ENCODE measurements around the gene HERC3. TPM values are rescaled to one million over a fixed set of nuclear protein-coding genes. Genes with fewer than 3 reads are reported as not detected.

Gene HERC3
- total RNA-seq, 3 donors from 2014 or later, result 49.1 to 51.6 (median 50.6) TPM

DNA sequence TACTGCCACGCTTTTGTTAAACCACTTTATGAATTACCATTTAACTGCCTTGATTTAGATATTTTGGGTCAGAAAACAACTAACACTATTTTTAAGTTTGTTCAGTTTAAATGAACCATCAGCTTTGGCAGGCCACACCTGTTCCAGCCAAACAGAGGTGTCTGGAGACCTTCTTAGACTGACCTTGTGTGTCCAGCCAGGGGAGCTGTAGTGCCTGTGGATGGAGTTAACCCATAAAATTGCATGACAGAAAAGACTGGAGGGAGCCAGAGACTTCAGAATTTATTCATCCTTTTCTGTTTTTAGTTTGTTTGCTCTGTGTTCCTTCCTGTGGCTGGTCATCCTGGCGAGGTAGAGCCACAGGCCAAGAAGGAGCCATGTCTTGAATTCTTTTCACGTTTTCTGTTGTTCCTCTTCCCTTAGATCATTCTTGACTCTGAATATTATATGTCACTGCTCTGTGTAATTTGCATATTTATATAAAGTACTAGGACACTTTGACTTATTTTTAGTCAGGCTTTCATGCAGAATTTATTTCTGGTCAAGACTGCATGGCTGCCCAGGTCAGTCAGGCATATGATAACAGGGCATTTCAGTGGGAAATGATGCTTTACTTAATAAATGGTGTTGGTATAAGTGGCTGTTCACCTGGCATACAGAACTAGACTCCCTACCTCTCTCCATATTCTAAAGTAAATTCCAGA, 26.7 kb downstream of the HERC3 start:
- H3K4me3 ChIP-seq, result no peak overlapping the region
- no peaks in the 10 kb centered on the region for H3K36me3 ChIP-seq (ENCODE audit: low read depth)
- no peak for TF ChIP-seq CTCF (IDR thresholded peaks at IDR 0.05)
- no peak for DNase-seq
- intact Hi-C loops (cut with DNase I, micrococcal nuclease), result no loop called here
- H3K4me1 ChIP-seq (ENCODE audit: low read depth), result no peaks in the 10 kb centered on the region
- no peak for ATAC-seq
- peaks cover under 1% of the 10 kb centered on the region for H3K9me3 ChIP-seq

DNA sequence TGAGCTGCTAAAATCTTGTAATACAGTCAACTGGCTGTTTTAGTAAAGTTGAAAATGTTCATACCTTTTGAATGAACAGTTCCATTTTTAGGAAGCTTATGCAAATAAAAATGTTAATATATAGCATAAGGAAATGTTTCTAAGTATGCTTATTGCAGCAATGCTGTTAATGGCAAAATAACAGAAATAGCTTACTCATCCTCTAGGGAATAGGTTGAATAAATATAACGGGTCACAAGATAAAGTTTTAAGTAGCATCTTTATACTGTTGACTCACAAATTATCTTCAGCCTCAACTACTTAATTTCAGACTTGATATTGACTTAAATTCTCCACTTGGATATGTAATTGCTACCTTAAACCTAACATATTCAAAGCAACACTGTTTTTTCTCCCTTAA, 27.7 kb downstream of the HERC3 start:
- no peak for ATAC-seq
- Histone ChIP-seq H3K4me1 (ENCODE audit: low read depth) (no peaks in the 10 kb centered on the region), H3K4me3 (no peak overlapping the region), H3K9me3 (peaks cover 3% of the 10 kb centered on the region), H3K36me3 (ENCODE audit: low read depth) (no peaks in the 10 kb centered on the region)
- no peak for DNase-seq
- TF ChIP-seq CTCF (IDR thresholded peaks at IDR 0.05), result no peak
- intact Hi-C loops (cut with DNase I, micrococcal nuclease), result no loop called here

- intact Hi-C loops (cut with DNase I, micrococcal nuclease), result no loop called here
- no peak for TF ChIP-seq CTCF (IDR thresholded peaks at IDR 0.05)
- Histone ChIP-seq H3K9me3 (peaks cover 3% of the 10 kb centered on the region), H3K4me1 (ENCODE audit: low read depth) (no peaks in the 10 kb centered on the region), H3K4me3 (no peak overlapping the region), H3K36me3 (ENCODE audit: low read depth) (no peaks in the 10 kb centered on the region)
- ATAC-seq (no peak), DNase-seq (no peak)
These were observed 29.6 kb downstream of the HERC3 start for GRCh38 chr4:88621763-88622327.

GRCh38 chr4:88623097-88623496, 30.8 kb downstream of the HERC3 start:
- DNase-seq, result no peak
- TF ChIP-seq CTCF (IDR thresholded peaks at IDR 0.05), result no peak
- peak; percentile 54 for ATAC-seq
- Histone ChIP-seq H3K9me3 (peaks cover 3% of the 10 kb centered on the region), H3K4me1 (ENCODE audit: low read depth) (no peaks in the 10 kb centered on the region), H3K4me3 (no peak overlapping the region), H3K36me3 (ENCODE audit: low read depth) (no peaks in the 10 kb centered on the region)
- intact Hi-C loops (cut with DNase I, micrococcal nuclease), result no loop called here

- intact Hi-C loops (cut with DNase I, micrococcal nuclease), result no loop called here
- Histone ChIP-seq H3K9me3 (peaks cover 3% of the 10 kb centered on the region), H3K36me3 (ENCODE audit: low read depth) (no peaks in the 10 kb centered on the region), H3K4me1 (ENCODE audit: low read depth) (peaks cover 10% of the 10 kb centered on the region), H3K4me3 (no peak overlapping the region)
- TF ChIP-seq CTCF (IDR thresholded peaks at IDR 0.05), result no peak
- ATAC-seq, result no peak
- DNase-seq, result no peak
These were observed 36.5 kb downstream of the HERC3 start for GRCh38 chr4:88628746-88629145.

Data from mucosa of descending colon (tissue), 3 donors.